Measurements from ENCODE around the gene RET.

RET gene

DNA sequence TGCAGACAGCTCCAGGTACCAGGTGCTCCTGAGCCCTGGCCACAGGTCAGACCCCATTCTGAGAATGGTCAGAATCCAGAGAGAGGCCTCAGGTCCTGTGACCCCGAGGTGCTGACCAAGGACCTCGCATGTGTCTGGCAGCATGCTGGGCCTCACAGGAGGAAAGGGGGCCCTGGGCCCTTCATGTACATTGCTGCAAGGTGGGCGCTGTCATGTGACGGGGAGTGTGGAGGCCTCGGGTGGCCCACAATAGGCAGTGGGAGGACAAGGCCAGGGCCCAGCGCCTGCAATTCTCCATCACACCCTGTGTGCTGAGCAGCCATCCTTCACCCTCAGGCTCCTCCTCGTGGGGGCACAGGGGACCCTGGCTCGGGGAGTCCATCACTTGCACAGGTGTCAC is 15.5 kb upstream of the RET start:
- DNase-seq = no peak

DNA sequence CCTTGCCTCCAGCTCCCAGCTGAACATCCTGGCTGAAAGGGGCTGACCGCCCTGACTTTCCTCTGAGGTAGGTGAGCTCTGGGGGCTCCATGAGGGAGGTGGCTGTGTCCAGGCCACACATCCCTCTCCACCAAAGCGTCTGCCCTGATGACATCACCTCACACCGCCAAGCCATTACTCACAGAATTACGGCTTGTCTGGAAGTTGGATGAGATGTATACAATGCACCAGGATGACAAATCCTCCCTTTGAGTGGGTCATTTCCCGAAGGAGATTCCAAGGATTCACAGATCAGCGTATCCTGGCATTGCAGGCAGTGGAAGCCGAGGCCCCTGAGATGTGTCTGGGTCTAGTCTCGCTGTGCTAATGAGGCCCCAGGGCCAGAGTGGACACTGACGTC is 15.1 kb upstream of the RET start:
- no peak for DNase-seq

DNA sequence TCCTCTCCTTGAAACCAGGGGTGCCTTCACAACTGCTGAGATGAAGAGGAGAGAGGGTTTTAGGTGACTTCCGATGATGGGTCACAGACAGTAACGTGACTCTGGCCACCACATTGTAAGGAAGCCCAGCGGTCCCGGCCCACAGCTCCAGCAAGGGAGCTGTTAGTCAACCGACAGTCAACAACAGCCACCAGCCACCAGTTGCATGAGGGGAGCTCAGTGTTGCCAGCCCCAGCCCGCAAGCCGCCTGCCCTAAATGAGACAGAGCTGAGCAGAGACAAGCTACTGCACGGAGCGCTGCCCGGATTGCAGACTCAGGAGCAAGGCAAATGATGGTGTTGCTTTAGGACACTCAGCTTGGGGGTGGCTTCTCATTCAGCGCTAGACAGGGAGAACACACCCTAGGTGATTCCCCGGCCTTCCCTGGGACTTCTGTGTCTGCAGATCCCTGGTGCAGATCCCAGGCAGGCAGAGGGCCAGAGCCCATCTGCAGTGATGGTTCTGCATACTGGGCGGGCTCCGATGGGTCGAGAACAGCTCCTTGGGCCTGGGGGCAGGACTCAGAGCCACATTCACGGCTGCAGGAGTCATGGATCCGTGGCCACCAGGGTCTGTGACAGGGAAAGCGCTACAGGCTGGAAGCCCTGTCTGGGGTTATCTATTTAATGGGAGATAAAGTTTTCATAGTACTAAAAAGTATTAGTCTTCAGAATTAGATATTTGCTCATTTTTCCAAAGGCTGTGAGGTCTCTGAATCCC is 14.3 kb upstream of the RET start:
- DNase-seq = no peak

DNA sequence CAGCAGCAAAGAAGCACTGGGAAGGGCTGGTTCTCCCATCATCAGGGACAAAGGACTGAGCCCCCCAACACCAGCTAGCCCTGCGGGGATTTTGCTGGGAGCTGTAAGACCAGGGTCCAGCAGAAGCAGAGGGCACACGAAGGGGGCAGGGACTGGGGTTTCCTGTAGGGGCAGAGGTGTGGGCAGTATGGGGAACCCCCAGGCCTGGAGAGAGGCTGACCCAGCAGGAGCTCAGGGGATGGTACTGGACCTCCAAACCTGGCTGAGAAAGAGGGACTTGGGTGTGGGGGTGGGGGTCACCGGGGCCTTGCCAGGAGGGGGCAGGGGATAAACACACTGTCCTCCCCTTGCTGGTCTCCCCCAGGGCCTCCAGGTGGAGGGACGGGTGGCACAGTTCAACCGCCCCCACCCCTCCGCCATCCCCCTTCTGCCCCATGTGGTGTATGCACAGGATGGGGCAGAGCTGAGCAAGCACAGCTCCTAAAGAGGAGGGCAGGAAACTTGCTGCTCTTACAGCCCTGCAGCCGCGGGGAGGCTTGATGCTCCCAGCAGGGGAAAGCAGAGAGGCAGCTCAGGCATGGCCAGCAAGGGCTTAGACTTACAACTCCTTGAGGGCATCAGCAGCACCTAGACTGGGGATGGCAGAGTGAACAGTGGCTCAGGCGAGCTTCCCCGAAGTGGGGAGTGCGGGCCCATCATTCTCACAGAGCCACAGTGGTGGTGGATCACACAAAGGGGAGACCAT is 12.4 kb upstream of the RET start:
- no peak for DNase-seq

DNA sequence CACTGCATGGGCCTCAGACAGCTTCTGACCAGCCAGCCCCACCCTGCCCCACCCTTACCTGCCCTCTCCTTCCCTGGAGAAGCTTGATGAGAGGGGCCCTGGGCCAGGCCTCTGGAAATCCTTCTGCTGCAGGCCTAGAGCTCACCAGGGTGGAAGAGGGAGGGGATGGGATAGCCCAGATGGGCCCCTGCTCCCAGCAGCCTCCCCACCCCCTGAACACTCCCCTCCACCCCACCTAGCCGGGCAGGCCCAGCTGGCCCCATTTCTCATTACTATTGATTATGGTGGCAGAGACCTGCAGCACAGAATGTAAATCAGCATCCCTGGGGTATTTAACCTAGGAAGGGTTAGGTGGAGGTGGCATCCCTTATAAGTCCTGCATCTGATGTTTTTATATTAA is 11.6 kb upstream of the RET start:
- DNase-seq = no peak

DNA sequence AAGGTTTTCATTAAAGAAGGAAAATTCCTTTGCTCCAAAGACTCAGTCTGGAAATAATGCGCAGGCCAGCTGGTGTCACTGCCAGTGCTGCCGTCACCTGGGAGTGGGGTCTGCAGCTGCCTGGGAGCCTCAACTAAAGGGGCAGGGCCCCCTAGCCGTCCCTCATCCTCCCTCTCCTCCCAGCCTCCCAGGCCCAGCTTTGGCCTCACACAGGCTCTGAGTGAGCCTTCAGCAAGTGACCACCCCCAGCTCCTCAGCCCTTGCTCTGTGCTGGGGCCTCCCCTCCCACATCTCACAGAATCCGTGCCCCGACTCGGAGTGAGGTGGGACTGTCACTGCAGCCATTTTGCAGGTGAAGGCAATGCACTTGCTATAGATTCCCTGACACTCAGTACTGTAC is 11.1 kb upstream of the RET start:
- DNase-seq = no peak

DNA sequence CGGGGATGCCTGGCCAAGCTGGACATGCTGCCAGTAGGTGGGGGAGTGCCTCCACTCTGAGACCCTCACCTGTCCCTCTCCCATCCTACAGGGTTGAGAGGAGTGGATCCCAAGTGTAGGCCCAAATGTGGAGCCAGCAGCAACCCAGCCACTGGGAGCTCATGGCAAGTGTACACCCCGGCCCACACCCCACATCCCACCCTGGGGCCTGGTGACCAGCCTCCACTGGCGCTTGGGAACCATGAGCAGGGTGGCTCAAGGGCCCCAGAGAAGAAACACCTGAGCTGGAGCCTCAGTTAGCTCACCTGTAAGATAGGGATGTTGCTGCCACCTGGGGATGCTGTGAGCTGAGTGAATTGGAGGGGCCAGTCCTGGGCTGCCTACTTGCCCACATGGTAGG is 10.4 kb upstream of the RET start:
- no peak for DNase-seq

DNA sequence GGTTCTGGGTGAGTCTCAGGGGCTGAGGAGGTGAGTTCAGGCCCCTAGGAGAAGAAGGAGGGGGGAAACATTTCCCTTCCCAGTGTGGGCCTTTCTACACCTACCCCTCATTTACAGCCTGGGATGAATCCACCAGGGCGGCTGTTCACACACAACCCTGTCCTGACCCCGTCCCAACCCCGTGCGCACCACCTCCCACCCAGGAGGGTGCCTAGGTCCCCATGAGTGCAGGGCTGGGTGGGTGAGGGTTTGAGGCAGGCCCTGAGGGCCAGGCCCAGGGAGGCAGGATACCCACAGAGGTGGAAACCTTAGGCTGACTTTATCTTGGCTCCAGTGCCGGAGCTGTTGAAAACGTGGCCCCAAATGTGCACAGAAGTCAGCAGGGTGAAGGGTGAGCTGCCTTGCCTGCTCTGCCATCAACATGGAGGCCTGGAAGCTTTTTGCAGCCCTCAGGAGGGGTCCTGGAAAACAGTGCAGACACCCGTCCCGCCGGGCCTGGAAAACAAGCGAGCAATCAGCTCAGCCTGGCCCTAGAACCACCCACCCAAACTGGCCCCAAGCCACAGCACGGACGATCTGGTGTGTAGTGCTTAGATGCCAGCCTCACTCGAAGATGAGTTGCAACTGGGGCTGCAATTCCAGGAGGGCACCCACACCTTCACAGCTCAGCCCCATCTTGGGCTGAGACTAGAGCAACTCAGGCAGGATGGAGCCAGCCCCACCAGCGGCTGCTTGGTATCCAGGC is 9.3 kb upstream of the RET start:
- no peak for DNase-seq

DNA sequence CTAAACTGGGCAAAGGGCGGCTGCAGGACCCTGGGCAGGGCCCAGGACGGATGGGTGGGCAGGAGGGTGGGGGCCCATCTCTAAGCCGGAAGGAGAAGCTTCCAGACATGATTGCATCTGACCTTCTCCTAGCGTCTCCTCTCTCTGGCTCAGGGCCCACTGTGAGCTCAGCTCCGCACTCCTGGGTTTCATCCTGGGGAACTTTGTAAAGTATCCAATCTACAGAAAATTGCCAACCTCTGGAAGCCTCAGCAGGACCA is 8.8 kb upstream of the RET start:
- no peak for DNase-seq

DNA sequence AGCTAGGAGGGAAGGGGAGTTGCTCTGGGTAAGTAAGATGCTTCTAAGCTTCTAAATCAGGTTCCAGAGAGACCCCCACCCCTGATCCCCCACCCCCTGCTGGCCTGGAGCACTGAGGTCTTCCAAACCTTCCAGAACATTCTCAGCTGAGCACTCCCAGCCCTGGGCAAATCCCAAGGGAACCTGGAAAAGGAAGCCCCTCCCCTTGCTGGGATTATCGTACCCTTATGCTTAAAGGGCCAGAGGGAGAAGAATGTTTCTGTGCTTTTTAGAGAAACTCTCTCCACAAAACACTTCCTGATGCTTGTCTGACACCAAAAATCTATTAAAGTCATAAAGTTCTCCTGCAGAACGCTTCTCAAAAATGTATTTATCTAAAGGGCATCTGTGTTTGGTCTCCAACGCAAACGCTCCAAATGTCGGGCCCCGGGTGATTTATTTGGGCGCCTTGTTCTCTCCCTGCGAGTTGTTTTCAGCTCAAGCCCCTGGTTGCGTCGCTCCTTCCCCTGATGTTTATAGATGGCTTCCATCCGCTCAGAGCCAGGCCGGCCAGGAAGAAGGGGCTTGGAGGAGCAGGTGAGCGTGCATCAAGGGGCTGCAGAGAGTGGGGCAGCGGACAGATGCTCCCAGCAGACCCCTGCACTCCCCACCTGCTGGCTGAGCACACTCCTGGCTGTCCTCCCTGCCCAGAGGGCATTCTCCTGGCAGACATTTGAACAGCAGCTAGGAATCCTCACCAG is 8.2 kb upstream of the RET start:
- DNase-seq = no peak

DNA sequence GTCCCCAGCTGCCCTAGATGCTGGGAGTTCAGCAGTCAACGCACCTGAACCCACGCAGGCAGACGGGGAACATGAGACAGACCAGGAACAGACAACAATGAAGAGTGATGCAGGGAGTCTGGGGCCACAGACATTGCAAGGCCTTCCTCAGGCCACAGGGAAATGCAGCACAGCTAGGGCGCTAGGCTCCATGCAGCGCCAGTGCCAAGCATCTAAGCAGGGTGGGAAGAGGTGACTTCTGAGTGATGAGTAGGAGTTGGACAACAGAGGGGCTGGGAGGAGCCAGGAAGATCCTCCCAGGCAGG is 7.7 kb upstream of the RET start:
- no peak for DNase-seq

DNA sequence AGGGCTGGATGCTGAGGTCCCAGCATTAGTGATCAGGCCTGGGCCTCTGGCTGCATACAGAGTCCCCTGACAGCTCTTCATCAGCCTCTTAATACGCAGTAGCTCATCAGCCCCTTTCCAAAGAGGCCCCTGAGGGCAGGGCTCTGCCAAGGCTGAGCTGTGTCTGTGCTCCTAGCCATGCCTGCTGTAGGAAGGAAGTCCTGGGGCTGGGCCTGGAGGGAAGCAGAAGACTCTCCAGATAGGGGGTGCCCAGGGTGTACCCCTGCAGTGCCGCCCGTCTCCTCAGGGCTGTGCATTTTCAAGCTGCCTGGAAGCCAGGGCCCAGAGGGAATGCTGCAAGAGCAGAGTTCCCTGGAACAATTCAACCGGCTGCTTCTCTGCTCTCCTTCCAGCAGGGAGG is 7.3 kb upstream of the RET start:
- no peak for DNase-seq

DNA sequence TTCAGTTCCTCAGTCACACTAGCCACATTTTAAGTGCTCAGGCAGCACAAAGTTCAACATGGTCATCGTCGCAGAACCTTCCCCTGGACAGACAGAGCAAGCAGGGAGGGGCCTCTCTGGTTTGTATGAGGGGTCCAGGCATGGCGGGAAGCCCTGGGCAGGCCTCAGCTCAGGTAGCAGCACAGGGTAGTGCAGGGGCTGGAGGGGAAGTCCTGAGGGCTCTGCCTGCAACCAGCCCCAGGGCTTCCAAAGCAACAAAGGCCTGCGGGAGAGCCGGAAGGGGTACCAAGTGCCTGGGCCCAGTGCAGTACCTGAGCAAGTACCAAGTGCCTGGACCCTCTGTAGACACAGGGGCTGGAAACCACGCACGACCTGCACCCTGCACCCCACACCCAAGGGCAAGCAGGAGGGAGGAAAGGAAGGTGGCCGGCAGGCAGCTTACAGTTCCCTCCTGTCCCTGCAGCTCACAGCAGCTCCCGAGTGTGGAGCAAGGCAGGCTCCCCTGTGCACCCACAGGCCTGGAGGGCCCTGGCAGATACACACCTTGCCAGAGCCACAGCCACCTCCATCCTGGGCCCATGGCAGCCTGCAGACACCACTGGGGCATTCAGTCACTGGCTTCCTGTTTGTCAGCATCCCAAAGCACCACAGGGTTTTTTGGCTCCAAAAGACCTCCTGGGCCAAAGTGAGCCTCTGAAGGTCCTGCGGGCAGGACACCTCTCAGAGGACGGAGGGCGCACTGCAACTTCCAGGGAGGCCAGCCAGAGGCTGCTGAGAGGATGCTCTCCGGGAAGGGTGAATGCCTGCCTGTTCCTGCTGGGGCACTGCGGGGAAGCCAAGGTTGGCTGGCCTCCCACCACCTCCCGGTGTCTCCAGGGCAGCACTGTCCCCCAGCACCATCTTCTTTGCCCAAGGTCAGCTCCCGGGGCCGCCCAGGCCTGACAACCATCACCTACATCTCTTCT is 6.5 kb upstream of the RET start:
- no peak for DNase-seq

DNA sequence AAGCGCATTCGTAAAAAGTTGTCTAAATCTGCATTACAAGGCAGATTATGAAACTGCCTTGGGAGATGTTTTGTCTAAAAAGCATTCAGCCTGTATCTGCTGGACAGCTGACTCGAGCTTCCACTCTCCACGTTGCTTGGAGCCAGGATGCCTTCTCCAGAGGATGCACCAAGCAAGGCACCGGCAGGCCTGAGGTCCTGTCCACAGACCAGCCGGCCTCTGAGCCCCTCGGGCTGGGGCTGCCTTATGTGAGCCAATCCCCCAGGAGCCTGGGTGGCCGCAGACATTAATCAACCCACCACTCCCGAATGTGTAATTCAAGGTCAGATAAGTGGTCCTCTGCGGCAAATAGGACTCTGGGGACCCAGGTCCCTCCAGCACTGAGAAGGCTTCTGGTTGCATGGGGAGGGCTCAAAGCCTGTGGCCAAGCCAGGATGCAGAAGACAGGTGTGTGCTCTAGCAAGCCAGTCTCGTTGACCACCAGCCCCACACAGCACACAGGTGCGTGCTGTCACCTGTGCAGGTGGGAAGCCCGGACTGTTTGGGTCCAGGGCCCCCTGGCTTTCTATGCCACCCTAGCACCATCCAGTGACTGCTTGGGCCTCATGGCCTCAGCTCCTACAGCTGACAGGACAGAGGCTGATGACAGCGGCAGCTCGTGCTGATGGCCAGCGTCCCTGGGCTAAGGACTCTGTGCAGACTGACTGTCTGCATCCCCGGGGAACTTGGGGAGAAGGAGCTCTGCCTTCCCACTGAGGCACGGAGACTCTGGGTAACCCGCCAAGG is 4.8 kb upstream of the RET start:
- DNase-seq = no peak

DNA sequence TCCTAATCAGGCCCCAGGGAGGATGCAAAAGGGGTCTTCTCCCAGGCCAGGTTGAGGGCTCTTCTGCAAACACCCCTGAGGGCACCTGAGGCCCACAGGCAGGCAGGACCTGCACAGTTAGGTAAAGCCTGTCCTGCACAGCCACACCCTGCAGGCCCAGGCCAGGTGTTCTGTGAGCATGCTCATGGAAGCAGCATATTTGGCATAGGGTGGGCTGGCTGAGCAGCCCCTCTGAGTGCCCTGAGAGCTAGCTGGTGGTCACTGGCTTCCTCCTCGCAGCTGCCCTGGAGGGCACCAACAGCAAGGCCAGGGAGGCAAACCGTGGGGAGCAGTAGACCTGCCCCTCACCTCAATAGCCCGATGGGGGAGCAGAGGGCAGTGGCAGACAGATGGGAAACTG is 3.7 kb upstream of the RET start:
- no peak for DNase-seq

DNA sequence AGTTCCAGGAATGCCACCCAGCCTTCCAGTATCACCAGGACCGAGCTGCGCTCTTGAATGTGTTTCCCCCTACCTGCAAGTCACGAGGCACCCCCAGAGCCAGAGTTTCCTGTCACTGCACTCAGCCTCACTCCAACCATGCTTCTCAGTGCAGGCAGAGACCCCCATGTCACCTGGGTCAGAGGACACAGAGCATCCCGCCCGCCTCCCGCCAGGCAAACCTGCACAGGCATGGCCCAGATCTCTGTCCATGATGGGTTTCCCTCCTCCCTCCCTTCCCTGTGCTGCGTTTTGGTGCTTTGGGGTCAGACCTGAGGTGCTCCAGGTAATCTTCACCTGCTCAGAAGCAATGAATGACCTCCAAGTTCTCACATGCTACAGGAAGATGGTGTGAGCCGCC is 3.1 kb upstream of the RET start:
- no peak for DNase-seq

DNA sequence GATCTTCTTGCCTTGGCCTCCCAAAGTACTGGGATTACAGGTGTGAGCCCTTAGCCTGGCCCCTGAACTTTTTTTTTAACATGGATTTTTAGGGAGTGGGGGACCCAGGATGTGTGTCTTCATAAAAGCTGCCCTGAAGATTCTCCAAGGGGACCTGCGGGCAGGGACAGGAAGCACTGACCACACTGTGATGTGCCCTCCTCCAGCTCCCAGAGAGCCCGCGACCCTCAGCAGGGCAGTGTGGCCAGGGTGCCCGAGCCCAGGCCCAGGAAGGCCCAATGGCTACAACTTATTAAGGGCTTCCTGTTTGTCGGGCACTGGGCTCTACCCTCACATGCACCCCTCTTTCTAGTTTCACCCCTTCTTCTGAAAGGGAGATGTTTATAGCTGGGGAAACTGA is 2.5 kb upstream of the RET start:
- DNase-seq = no peak

DNA sequence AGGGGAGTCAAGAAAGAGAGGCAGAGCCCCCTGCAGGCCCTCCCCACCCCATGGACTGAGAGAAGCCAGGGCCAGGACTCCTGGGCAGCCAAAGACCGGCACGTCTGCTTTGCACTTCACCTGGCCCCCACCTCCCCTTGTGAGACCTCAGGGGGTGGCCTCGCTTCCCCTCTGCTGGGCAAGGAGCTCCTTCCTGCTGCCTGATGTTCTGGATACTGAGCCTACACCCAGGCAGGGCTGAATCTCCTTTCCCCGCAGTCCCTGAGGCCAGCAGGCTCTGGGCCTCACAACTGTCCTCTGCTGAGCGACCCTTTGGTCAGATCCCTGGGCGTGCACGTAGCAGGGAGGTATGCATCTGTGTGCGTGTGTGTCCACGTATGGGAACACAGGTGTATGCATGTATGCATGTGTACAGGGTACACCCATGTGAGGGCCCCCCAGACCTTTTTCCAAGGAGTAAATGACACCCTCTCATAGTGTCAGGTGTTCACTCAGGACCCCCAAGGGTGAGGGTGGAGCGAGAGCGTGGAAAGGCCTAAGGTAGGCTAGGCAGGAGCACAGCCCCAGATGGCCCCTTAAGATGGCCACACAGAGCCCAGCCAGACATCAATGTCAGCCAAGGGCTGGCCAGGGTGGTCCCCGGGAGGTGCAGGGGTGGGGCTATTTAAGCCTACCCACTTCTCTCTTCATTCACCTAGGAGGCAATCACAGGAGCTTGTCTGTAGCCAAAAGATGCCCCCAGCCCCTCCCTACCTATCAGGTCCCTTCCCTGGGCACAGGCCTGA is 1.9 kb upstream of the RET start:
- no peak for DNase-seq

DNA sequence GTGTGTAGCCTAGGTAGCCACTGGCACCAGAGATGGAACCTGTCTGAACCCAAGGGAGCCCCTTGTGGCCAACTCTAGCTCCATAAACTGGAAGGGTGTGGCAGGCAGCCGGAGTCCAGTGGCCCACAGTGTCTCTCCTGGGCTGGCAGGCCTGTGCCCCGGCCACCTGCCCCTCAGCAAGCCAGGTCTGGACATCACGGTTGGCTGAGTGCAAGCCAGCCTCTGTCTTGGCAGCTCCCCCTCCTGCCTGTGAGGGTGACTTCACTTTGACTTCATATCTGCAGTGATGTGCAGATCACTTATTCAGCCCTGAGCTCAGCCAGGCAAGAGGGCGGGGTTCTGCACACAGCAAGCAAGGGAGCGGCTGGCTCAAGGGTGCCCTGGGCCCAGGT is 1.3 kb upstream of the RET start:
- no peak for DNase-seq

DNA sequence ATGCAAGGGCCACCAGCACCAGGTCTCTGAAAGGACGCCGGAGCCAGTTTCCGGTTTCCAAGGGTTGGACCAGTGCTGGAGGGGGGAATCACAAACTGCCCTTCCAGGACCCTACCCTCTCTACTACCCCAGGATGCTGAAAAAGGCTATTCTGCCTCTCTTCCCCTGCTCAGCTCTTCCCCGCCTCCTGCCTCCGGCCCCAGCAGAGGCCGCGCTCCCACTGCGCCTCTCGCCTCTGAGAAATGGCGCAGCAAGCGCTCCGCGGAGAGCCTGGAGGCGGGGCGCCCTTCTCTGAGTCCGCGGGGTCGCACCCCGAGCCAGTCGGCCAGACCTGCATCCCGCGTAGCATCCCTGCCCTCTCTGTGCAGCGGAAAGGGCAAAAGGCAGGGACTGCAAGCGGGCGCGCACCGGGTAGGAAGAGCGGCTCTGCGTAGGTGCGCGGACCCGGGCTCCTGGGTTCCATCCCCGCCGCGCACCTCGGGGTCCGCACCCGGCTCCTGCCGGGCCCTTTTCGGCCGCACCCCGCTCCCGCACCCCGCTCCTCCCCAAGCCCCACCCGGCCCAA is 476 bp upstream of the RET start:
- peak; percentile 60 for DNase-seq

All from right kidney (tissue), 1 donor.